Ascending aorta (tissue), 2 donors: Measurements from ENCODE around the gene UBFD1. TPM values are rescaled to one million over a fixed set of nuclear protein-coding genes. Genes with fewer than 3 reads are reported as not detected.
"Not testable (repeated sequence)": the region's sequence is repeated elsewhere in the genome, so short reads cannot be mapped to it uniquely, and the experiment has no call there.

ENCODE experiments used
- DNase-seq, 2 donors: peaks; one replicate each; pipeline ENCODE4 v3.0.0-alpha.2; 2019; ENCODE audit warnings: low spot score in 2 of 2
- H3K27ac ChIP-seq, 2 donors: fragments of 200-600 bp; sonication (generic); one replicate each; pipeline ENCODE4 v1.5.1; 2016 to 2017; ENCODE audit warnings: mild to moderate bottlenecking in 1 of 2
- H3K27me3 ChIP-seq: fragments of 200-600 bp; sonication (generic); one replicate; pipeline ENCODE4 v1.5.1; 2017
- H3K36me3 ChIP-seq, 2 donors: fragments of 200-600 bp; sonication (generic); one replicate each; pipeline ENCODE4 v1.5.1; 2016
- H3K4me1 ChIP-seq, 2 donors: fragments of 200-600 bp; sonication (generic); one replicate each; pipeline ENCODE4 v1.5.1; 2016 to 2017; ENCODE audit warnings: mild to moderate bottlenecking in 1 of 2
- H3K4me3 ChIP-seq, 2 donors: fragments of 200-600 bp; sonication (generic); one replicate each; pipeline ENCODE4 v1.5.1; 2016 to 2017; ENCODE audit warnings: mild to moderate bottlenecking in 1 of 2
- H3K9me3 ChIP-seq, 2 donors: fragments of 200-600 bp; sonication (generic); one replicate each; pipeline ENCODE4 v1.5.1; 2016
- CTCF ChIP-seq, 3 experiments: fragments of 200-600 bp in 2 of 3; fragments of 450-650 bp in 1 of 3; sonication (generic) in 2 of 3; IDR thresholded peaks; one replicate each; pipeline ENCODE4 v1.5.1; 2016 to 2019; ENCODE audit warnings: antibody characterized with exemption in 3 of 3, mild to moderate bottlenecking in 1 of 3, moderate library complexity in 1 of 3
- intact Hi-C: fragments of 100-400 bp; cut with DNase I; formaldehyde crosslinking; loops from one replicate; pipeline ENCODE4 v1.15.1; 2023
- total RNA-seq: library from RNA; depleted of rRNA; stranded (reverse); fragments of >200 nt; gene quantifications from one replicate; pipeline ENCODE4 v1.1.0, GENCODE V29; 2016

UBFD1 gene
- total RNA-seq, 1 donor from 2014 or later, result 51.8 TPM

DNA sequence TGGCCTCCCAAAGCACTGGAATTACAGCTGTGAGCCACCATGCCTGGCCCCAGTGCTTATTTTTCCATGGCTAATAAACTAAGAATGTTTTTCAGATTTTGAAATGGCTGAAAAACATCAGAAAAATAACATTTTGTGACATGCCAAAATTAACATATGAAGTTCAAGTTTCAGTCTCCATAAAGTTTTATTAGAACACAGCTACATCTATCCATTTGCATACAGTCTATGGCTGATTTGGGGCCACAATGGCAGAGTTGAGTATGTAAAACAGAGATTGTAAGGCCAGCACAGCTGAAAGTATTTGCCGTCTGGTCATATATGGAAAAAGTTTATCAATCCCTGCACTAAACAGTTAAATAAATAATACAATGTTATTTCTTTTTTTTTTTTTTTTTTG is 52.4 kb downstream of the UBFD1 start:
- H3K4me3 ChIP-seq, result no peak overlapping the region
- H3K36me3 ChIP-seq, result peaks cover 0 to 45% of the 10 kb centered on the region in 2 donors
- TF ChIP-seq CTCF (IDR thresholded peaks at IDR 0.05), result no peak
- H3K27me3 ChIP-seq, result no peaks in the 10 kb centered on the region
- intact Hi-C loops, result no loop called here
- DNase-seq, result no peak
- no peaks in the 10 kb centered on the region for H3K4me1 ChIP-seq
- H3K27ac ChIP-seq, result no peak overlapping the region
- no peaks in the 10 kb centered on the region for H3K9me3 ChIP-seq

DNA sequence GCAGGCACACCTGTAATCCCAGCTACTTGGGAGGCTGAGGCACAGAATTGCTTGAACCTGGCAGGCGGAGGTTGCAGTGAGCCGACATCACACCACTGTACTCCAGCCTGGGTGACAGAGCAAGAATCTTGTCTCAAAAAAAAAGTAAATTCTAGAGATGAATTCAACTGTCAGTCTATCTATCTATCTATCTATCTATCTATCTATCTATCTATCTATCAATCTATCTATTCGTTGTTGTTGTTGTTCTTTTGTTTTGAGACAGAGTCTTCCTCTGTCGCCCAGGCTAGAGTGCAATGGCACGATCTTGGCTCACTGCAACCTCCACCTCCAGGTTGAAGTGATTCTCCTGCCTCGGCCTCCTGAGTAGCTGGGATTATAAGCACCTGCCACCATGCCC is 53.4 kb downstream of the UBFD1 start:
- intact Hi-C loops, H3K4me1 ChIP-seq, H3K9me3 ChIP-seq, H3K27ac ChIP-seq, DNase-seq, H3K4me3 ChIP-seq, H3K27me3 ChIP-seq: not testable (repeated sequence)
- H3K36me3 ChIP-seq, result peaks cover 2 to 42% of the 10 kb centered on the region in 2 donors

DNA sequence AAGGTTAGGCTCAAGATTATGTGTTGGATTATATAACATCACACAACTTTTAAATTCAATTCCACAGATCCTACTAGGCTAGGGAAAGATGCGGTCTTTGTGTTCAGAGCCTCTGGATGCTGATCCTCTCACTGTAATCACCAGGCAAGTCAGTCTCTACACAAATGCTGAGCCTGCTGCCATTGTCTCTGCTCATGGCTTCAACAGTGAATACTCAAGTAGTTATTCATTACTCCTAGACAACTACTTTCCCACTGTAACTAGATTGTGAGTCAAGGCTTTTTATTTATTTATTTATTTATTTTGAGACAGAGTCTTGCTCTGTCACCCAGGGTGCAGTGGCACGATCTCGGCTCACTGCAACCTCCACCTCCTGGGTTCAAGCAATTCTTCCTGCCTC is 54.4 kb downstream of the UBFD1 start:
- no peak overlapping the region for H3K4me3 ChIP-seq
- H3K36me3 ChIP-seq, result peaks cover 6 to 49% of the 10 kb centered on the region in 2 donors
- H3K9me3 ChIP-seq, result no peaks in the 10 kb centered on the region
- no peaks in the 10 kb centered on the region for H3K4me1 ChIP-seq
- H3K27me3 ChIP-seq, result no peaks in the 10 kb centered on the region
- no peak for DNase-seq
- no peak for TF ChIP-seq CTCF (IDR thresholded peaks at IDR 0.05)
- intact Hi-C loops, result no loop called here
- no peak overlapping the region for H3K27ac ChIP-seq

- H3K4me1 ChIP-seq, result no peaks in the 10 kb centered on the region
- TF ChIP-seq CTCF (IDR thresholded peaks at IDR 0.05), result no peak
- H3K27me3 ChIP-seq, result no peaks in the 10 kb centered on the region
- intact Hi-C loops, result no loop called here
- H3K9me3 ChIP-seq, result no peaks in the 10 kb centered on the region
- peaks cover 20 to 68% of the 10 kb centered on the region in 2 donors for H3K36me3 ChIP-seq
- no peak overlapping the region for H3K4me3 ChIP-seq
- no peak for DNase-seq
- no peak overlapping the region for H3K27ac ChIP-seq
Measured at GRCh38 chr16:23615805-23616204, 58.3 kb downstream of the UBFD1 start.

Other genes starting within 250 kb of the UBFD1 start
- 25.9 TPM for gene COG7, start 104.5 kb upstream of the UBFD1 start, total RNA-seq
- 10.7 TPM for gene GGA2, start 47.2 kb upstream of the UBFD1 start, total RNA-seq
- 16.8 TPM for gene EARS2, start 377 bp upstream of the UBFD1 start, total RNA-seq
- 71.4 TPM for gene NDUFAB1, start 38.6 kb downstream of the UBFD1 start, total RNA-seq
- 2.1 TPM for gene PALB2, start 83.6 kb downstream of the UBFD1 start, total RNA-seq
- 16.7 TPM for gene DCTN5, start 83.7 kb downstream of the UBFD1 start, total RNA-seq
- 35.2 TPM for gene PLK1, start 121.2 kb downstream of the UBFD1 start, total RNA-seq
- gene ERN2, start 155.5 kb downstream of the UBFD1 start, total RNA-seq, result not detected
- gene CHP2, start 197.3 kb downstream of the UBFD1 start, total RNA-seq, result not detected